PFSK-1 (cell line): ENCODE results near the gene APRT.

Source experiments
- REST ChIP-seq, 2 experiments: IDR thresholded peaks; 2 replicates each; pipeline versions ENCODE4 v1.6.1 to v1.8.0; 2011 to 2012; ENCODE audit warnings: low read depth in 2 of 2, low read length in 2 of 2, control low read depth in 1 of 2, inconsistent platforms in 1 of 2, mild to moderate bottlenecking in 1 of 2, moderate library complexity in 1 of 2; ENCODE audit not compliant: insufficient read depth in 1 of 2
- SIN3A ChIP-seq: IDR thresholded peaks from 2 replicates; pipeline ENCODE4 v1.6.1; 2012; ENCODE audit warnings: mild to moderate bottlenecking, low read length, moderate library complexity, borderline replicate concordance; ENCODE audit not compliant: insufficient read depth

- TF ChIP-seq SIN3A (no peak), REST (IDR thresholded peaks at IDR 0.05; ENCODE audit: insufficient read depth in 1 of 2, low read depth in 2 of 2, low read length in 2 of 2) (no peak)
Observed at GRCh38 chr16:88848557-88848956, 36.8 kb upstream of the APRT start.
